ENCODE results near the gene NR3C1.

GRCh38 chr5:143426437-143426991 is 23.0 kb upstream of the NR3C1 start:
- TF ChIP-seq CTCF (IDR thresholded peaks at IDR 0.05; ENCODE audit: poor library complexity) (no peak), EZH2phosphoT487 (IDR thresholded peaks at IDR 0.05; ENCODE audit: low read depth, severe bottlenecking, unreplicated experiment) (no peak)
